Esophagus squamous epithelium (tissue), 5 donors: Measurements from ENCODE around the gene PLEKHH1. TPM values are rescaled to one million over a fixed set of nuclear protein-coding genes. Genes with fewer than 3 reads are reported as not detected.

ENCODE experiments used
- DNase-seq: peaks from one replicate; lab custom pipeline; 2025; lab: John Stamatoyannopoulos, UW
- H3K27ac ChIP-seq, 4 donors: fragments of 200-600 bp; sonication (generic); one replicate each; pipeline ENCODE4 v1.5.1; 2016 to 2019; ENCODE audit warnings: mild to moderate bottlenecking in 1 of 4
- H3K27me3 ChIP-seq, 4 donors: fragments of 200-600 bp; sonication (generic); 1 replicate in 3 of 4; 2 replicates in 1 of 4; pipeline versions ENCODE4 v1.5.1 to v1.6.0; 2017 to 2021; ENCODE audit warnings: antibody characterized with exemption in 1 of 4
- H3K36me3 ChIP-seq, 3 donors: fragments of 200-600 bp; sonication (generic); one replicate each; pipeline ENCODE4 v1.5.1; 2016 to 2019
- H3K4me1 ChIP-seq, 3 donors: fragments of 200-600 bp; sonication (generic); one replicate each; pipeline ENCODE4 v1.5.1; 2017 to 2019
- H3K4me3 ChIP-seq, 4 donors: fragments of 200-600 bp; sonication (generic); 1 replicate in 3 of 4; 2 replicates in 1 of 4; pipeline ENCODE4 v1.5.1; 2016 to 2019; ENCODE audit warnings: mild to moderate bottlenecking in 2 of 4, moderate library complexity in 1 of 4
- H3K9me3 ChIP-seq, 3 donors: fragments of 200-600 bp; sonication (generic); one replicate each; pipeline ENCODE4 v1.5.1; 2016 to 2019
- POLR2A ChIP-seq, 4 donors: fragments of 450-650 bp; IDR thresholded peaks; one replicate each; pipeline ENCODE4 v1.6.1; 2017; ENCODE audit warnings: antibody characterized with exemption in 4 of 4, mild to moderate bottlenecking in 4 of 4, moderate library complexity in 3 of 4
- WGBS, 2 donors: methylation state at CpG; one replicate each; pipeline ENCODE4 v1.1.5; 2018; 5-methylcytosine and 5-hydroxymethylcytosine counted together
- intact Hi-C: fragments of 100-400 bp; cut with DNase I; formaldehyde crosslinking; loops from one replicate; pipeline ENCODE4 v1.15.0; 2022
- total RNA-seq, 4 donors: library from RNA; depleted of rRNA; stranded (reverse); fragments of >200 nt; gene quantifications; one replicate each; pipeline ENCODE4 v1.1.0, GENCODE V29; 2016
- TF ChIP-seq, protein P1 (sequence below), 6 experiments: fragments of 450-650 bp in 4 of 6; fragments of 200-600 bp in 2 of 6; sonication (generic) in 2 of 6; IDR thresholded peaks; one replicate each; pipeline ENCODE4 v1.5.1; 2016 to 2019; ENCODE audit warnings: antibody characterized with exemption in 6 of 6, mild to moderate bottlenecking in 4 of 6, moderate library complexity in 4 of 6
- donor health status: DM: yes; HTN: yes; CAD: no.

The PLEKHH1 gene
- total RNA-seq, 4 donors from 2014 or later: 4.1 to 7.9 (median 5.7) TPM

DNA sequence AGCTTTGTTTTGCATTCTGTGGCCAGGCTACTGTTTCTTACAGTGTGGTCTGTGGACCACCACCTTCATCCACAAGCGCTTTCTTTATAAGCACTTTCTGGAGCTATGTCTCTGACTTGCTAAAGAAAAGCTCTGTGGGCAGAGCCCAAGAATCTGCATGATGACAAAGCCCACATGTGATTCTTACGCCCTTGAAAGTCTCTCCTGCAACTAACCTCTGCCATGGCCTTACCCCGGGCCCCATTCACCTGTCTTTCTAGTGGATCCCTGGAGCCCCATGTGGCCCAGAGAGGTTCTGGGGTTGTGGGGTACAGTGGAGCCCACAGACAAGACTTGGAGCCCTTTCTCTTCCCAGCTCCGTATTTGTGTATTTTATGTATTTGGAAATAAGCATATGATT is 16.6 kb downstream of the PLEKHH1 start:
- Histone ChIP-seq H3K27ac (no peak overlapping the region), H3K9me3 (no peaks in the 10 kb centered on the region), H3K36me3 (peaks cover 0 to 2% (median 0%) of the 10 kb centered on the region in 3 donors), H3K4me1 (peaks cover 0 to 4% (median 0%) of the 10 kb centered on the region in 3 donors), H3K4me3 (no peak overlapping the region), H3K27me3 (no peaks in the 10 kb centered on the region)
- TF ChIP-seq, protein P1, sequence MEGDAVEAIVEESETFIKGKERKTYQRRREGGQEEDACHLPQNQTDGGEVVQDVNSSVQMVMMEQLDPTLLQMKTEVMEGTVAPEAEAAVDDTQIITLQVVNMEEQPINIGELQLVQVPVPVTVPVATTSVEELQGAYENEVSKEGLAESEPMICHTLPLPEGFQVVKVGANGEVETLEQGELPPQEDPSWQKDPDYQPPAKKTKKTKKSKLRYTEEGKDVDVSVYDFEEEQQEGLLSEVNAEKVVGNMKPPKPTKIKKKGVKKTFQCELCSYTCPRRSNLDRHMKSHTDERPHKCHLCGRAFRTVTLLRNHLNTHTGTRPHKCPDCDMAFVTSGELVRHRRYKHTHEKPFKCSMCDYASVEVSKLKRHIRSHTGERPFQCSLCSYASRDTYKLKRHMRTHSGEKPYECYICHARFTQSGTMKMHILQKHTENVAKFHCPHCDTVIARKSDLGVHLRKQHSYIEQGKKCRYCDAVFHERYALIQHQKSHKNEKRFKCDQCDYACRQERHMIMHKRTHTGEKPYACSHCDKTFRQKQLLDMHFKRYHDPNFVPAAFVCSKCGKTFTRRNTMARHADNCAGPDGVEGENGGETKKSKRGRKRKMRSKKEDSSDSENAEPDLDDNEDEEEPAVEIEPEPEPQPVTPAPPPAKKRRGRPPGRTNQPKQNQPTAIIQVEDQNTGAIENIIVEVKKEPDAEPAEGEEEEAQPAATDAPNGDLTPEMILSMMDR (IDR thresholded peaks at IDR 0.05): no peak
- no peak for TF ChIP-seq POLR2A (IDR thresholded peaks at IDR 0.05)
- DNase-seq: no peak
- intact Hi-C loops: no loop called here
- WGBS, 2 donors: 95 to 98% methylated on average over 4 of the region's 4 CpGs

DNA sequence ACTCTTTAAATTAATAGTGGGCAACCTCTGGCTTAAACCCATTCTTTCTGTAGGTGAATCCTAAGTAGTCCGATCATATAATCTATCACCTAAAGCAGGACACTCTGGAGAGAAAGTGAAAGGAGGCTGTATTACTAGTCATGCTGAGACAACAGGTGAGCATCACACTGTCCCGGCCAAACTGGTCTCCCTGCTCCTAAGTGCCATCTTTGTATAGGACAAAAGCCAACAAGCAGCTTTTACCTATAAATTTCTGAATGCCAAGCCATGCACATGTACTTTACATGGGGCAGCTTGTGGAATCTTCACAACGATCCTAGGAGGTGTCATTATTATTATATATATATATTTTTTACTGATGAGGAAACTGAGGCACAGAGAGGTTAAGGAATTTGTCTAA is 18.0 kb downstream of the PLEKHH1 start:
- Histone ChIP-seq H3K9me3 (no peaks in the 10 kb centered on the region), H3K4me3 (no peak overlapping the region), H3K27me3 (no peaks in the 10 kb centered on the region), H3K36me3 (no peaks in the 10 kb centered on the region), H3K4me1 (peaks cover 0 to 4% (median 0%) of the 10 kb centered on the region in 3 donors), H3K27ac (no peak overlapping the region)
- DNase-seq: no peak
- TF ChIP-seq, protein P1 (IDR thresholded peaks at IDR 0.05): no peak
- no peak for TF ChIP-seq POLR2A (IDR thresholded peaks at IDR 0.05)
- 95 to 98% methylated on average over 3 of the region's 3 CpGs for WGBS, 2 donors
- intact Hi-C loops: no loop called here

DNA sequence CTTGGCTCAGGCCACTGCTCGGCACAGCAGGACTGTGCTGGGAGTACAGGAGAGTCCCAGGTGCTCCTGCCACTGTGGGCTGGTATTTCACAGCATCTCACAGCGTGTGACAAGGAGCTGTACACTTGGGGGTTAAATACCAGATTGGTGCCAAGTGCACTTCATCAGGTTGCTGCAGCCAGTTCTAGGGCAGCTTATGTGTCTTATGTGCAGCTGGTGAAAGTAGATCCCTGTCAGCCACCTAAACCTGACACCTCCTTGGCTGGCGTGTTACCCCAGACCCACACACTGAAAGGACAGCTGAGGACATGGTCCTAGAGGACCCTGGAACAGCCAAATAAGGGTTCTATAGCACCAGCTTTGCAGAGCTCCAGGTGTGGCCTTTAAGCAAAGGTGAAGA is 18.9 kb downstream of the PLEKHH1 start:
- 93 to 100% methylated on average over 2 of the region's 3 CpGs for WGBS, 2 donors
- TF ChIP-seq, protein P1 (IDR thresholded peaks at IDR 0.05): no peak
- TF ChIP-seq POLR2A (IDR thresholded peaks at IDR 0.05): no peak
- no peak for DNase-seq
- Histone ChIP-seq H3K36me3 (no peaks in the 10 kb centered on the region), H3K27me3 (no peaks in the 10 kb centered on the region), H3K4me1 (peaks cover 0 to 4% (median 0%) of the 10 kb centered on the region in 3 donors), H3K9me3 (no peaks in the 10 kb centered on the region), H3K27ac (no peak overlapping the region), H3K4me3 (no peak overlapping the region)
- intact Hi-C loops: no loop called here

DNA sequence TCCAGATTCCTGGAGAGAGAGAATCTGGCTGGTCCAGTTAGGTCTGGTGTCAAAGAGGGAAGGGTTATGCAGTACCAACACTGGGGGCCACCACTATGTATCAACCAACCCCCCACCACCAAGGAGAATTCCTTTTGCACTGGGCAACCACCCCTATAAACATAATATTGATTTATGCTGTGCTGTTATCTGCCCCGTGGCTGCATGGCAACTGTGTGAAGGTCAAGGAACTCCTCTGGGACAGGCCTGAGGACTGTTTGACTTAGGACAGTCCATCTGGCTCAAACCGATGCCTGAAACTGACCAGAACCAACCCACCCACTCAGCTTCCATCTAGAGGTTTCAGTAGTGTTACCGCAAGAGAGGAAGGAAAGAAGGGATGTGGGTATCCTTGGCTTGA is 20.5 kb downstream of the PLEKHH1 start:
- Histone ChIP-seq H3K27me3 (no peaks in the 10 kb centered on the region), H3K27ac (no peak overlapping the region), H3K4me1 (peaks cover 0 to 2% (median 0%) of the 10 kb centered on the region in 3 donors), H3K9me3 (no peaks in the 10 kb centered on the region), H3K4me3 (no peak overlapping the region), H3K36me3 (peaks cover 0 to 5% (median 0%) of the 10 kb centered on the region in 3 donors)
- 35 to 61% methylated on average over 2 to 3 of the region's 3 CpGs for WGBS, 2 donors
- no peak for DNase-seq
- intact Hi-C loops: no loop called here
- no peak for TF ChIP-seq POLR2A (IDR thresholded peaks at IDR 0.05)

DNA sequence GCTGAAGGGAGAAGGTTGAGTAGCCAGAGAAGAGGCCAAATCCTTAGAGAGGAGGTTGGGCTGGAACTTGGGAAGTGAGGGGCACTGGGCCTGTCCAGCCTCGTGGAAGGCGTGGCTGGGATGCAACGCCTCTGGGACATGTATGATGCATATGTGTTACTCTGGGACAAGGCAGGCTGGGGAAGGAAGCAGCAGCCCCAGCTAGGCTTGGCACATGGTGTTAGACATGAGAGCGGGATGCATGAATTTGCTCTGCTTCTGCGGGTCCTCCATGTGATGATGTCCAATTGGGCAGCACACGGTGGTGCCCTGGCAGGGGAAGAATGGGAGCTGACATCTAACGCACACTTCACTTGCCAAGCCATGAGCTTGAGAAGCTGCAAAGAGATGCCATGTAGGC is 21.3 kb downstream of the PLEKHH1 start:
- no peaks in the 10 kb centered on the region for H3K27me3 ChIP-seq
- no peaks in the 10 kb centered on the region for H3K9me3 ChIP-seq
- peaks cover 0 to 5% (median 0%) of the 10 kb centered on the region in 3 donors for H3K36me3 ChIP-seq
- DNase-seq: no peak
- no peak for TF ChIP-seq POLR2A (IDR thresholded peaks at IDR 0.05)
- TF ChIP-seq, protein P1 (IDR thresholded peaks at IDR 0.05): no peak
- H3K27ac ChIP-seq: no peak overlapping the region
- H3K4me1 ChIP-seq: peaks cover 0 to 7% (median 0%) of the 10 kb centered on the region in 3 donors
- H3K4me3 ChIP-seq: no peak overlapping the region
- intact Hi-C loops: no loop called here
- 81 to 90% methylated on average over 7 of the region's 7 CpGs for WGBS, 2 donors
